DLD1 (cell line): ENCODE measurements around the gene IL13RA2.

Source experiments
- in situ Hi-C: cut with HindIII; loops from 2 replicates; pipeline ENCODE4 v1.10.0; 2017; ENCODE audit warnings: low sequenced_read_pairs

IL13RA2 gene

DNA sequence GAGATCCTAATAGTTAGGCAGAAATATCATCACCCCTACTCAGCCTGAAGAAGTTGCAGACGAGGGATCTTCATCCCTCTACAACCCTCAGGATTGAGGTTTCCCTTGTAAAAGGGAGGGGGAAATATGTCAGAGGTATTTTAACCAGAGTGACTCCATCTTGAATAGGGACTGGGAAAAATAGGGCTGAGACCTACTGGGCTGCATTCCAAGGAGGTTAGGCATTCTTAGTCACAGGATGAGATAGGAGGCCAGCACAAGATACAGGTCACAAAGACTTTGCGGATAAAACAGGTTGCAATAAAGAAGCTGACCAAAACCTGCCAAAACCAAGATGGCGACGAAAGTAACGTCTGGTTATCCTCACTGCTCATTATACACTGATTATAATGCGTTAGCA is 17.5 kb downstream of the IL13RA2 start:
- in situ Hi-C loops: no loop called here

DNA sequence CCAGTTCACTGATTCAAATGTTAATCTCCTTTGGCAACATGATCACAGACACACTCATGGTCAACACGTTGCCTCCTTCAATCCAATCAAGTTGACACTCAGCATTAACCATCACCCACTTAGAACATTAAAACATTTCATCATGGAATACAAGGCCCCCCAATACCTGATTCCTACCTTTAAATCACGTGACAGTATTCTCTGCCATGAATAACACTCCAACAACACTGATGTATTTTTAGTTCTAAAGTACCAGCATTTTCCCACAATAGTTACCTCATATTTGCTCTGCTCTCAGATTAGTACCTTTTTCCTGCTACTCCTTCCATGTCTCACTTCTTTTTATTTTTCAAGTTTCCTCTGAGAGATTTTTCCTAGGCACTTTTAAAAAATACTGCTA is 19.6 kb downstream of the IL13RA2 start:
- in situ Hi-C loops: no loop called here

DNA sequence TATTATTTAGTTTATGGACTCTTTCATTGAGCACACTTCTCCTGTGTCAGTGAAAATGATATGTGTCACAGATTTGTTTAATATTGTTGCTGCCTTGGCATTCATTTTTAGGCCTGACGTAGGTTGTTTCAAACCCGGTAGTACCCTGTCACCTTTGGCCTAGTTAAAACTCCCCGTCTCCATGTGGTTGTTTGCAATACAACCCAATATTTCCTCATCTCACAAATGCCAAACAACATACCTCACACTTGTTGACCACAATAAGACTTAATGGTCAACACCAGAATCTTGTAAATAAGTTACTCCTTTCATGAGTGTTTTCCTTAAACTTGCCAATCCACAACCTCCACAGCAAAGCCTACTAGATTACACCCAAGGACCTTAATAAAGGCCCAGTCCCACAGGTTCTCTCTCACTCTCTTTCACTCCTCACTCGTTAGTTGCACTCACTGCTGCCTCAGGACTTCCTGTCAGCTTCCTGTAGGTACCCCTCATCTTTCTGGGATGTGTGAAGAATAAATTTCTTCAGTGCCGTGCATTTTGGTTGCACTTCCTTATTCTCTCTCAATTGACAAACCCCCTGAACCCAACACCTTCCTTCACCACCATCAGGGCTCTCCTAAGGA is 31.3 kb downstream of the IL13RA2 start:
- in situ Hi-C loops: no loop called here

DNA sequence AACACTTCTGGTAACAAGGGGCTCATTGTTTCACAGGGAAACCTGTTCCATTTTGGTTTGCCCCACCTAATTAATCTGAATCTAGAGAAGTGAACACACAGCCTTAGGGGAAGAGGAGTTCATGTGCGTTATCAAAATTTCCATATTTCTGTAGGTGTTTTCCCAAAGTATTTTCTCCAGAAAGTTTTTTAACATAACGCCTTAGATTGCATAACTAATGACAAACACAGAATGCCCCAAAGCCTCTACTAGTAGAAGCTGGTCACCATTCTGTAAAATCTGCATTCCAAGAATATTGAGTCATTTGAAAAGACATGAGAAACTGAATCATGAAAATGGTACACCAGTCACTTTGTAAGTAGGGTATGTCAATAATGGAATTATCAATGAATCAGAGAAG is 41.1 kb downstream of the IL13RA2 start:
- in situ Hi-C loops: no loop called here

DNA sequence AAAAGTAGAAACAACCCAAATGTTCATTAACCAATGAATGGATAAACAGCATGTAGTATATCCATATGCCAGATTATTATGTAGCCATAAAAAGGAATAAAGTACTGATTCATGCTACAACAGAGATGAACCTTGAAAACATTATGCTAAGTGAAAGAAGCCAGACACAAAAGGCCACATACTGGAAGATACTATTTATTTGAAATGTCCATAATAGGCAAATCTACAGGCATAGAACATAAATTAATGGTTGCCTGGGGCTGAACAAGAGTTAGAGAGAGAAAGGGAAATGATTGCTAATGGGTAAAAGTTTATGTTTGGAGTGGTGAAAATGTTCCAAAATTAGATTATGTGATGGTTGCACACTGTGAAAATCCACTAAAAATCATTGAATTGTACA is 44.4 kb downstream of the IL13RA2 start:
- in situ Hi-C loops: no loop called here

DNA sequence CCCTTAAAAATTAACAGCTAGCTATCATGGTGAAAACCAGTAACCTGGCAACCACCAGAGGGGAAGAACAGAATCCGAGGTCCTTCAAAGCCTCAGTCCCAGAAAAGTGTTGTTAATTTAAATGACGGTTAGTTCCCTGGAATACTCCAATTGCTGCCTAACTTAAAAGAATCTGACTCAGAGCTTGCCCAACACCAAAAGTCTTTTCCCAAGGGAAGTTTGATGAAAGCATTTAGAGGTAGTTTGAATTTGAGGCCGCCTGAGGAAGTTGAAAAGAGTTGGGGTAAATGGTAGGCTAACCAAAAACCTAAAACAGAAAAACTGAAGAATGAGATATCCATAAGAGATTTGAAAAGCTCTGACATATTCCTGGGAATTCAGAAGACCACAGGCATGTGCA is 46.6 kb downstream of the IL13RA2 start:
- in situ Hi-C loops: no loop called here

DNA sequence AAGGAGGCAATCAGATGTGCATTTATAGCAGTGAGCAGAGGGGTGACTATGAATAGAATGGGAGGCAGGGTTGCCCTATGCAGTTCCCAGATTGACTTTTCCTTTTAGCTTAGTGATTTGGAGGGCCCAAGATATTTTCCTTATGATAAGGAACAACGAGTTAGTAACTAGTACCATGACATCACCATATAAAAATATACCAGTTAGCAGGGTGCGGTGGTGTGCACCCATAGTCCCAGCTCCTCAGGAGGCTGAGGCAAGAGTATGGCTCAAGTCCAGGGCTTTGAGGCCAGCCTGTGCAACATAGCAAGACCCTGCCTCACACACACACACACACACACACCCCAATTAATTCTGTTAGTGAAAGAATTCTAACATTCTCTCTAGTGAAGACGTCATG is 53.0 kb downstream of the IL13RA2 start:
- in situ Hi-C loops: no loop called here

DNA sequence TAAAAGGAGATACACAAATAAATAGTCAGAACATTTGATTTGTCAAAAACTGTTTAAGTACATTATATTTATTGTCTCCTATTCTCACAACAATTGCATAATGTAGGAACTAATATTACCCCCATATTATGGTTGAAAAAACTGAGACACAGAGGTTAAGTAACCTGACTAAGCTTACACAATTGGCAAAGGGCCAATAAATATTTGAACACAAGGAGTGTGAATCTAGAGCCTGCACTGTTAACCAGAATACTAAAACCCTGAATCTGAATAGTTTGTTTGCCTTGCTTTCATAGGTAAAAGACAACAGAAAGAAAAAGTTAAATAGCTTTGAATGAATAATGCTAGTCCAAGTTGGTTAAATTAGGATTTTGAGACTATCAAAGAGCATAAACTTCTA is 55.2 kb downstream of the IL13RA2 start:
- in situ Hi-C loops: no loop called here

DNA sequence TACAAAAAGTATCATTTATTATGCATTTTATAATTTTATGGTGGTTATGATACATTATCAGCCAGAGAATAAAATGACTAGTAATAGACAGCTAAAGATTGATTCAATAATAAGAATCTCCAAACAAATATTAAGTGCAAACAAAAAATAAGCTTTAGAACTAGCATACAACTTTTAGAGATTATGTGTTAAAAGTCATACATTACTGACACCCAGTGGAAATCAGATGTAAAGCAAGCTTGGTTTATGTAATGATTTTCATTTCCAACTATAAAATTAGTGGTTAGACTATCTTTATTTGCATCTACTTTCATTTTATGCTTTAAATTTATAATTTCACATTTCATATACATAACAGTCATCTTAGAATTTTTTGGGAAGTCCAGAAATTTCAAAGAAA is 57.7 kb downstream of the IL13RA2 start:
- in situ Hi-C loops: no loop called here
